ENCODE data around the gene NACC2.

DNA sequence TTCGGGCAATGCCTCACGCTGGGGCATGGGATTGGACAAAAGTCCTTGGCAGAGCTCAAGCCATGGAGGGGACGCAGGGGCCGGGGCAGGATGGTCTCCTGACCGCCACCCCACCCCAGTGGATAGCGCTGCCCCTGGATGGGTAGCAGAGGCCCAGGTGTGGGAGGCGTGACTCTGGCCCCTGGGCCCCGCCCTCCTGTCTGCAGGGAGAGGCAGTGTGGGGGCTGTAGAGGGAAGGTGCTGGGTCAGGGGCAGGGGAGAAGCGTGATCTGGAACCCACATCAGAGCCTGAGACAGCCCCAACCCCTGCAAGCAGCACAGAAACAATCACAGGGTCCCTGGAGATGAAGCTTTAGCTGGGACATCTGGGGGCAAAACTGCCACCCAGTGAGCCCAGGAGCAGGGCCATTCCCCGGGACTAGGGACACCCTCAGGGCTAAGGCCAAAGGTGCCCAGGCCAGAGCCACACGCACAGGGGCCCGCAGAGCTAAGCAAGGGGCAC, 36.2 kb downstream of the NACC2 start:
- TF ChIP-seq POLR2A (IDR thresholded peaks at IDR 0.05; ENCODE audit: low read length), result no peak
- no peak for TF ChIP-seq GATA1 (IDR thresholded peaks at IDR 0.05; ENCODE audit: low read depth, low read length)

Measured in erythroblast (primary cell).